Measurements from ENCODE around the gene GJD3.

Gene GJD3

DNA sequence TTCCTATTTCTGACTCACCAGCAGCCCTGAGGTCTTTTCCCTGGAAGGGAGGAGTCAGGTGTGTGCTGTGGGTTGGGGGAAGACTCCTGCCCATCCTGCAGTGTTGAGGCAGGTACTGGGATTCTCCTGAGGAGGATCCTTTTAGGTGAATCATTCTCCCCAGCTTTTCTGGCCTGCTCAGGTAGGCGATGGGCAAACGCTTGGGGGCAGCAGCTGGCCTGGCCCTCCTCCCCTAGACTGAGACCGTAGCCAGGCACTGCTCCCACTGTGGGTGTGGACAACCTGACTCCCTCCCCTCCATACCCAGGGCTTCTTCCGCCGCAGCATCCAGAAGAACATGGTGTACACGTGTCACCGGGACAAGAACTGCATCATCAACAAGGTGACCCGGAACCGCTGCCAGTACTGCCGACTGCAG, 15.1 kb downstream of the GJD3 start:
- no peak overlapping the region for H3K4me3 ChIP-seq (ENCODE audit: low read depth, low read length)
- TF ChIP-seq, protein P1, sequence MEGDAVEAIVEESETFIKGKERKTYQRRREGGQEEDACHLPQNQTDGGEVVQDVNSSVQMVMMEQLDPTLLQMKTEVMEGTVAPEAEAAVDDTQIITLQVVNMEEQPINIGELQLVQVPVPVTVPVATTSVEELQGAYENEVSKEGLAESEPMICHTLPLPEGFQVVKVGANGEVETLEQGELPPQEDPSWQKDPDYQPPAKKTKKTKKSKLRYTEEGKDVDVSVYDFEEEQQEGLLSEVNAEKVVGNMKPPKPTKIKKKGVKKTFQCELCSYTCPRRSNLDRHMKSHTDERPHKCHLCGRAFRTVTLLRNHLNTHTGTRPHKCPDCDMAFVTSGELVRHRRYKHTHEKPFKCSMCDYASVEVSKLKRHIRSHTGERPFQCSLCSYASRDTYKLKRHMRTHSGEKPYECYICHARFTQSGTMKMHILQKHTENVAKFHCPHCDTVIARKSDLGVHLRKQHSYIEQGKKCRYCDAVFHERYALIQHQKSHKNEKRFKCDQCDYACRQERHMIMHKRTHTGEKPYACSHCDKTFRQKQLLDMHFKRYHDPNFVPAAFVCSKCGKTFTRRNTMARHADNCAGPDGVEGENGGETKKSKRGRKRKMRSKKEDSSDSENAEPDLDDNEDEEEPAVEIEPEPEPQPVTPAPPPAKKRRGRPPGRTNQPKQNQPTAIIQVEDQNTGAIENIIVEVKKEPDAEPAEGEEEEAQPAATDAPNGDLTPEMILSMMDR (IDR thresholded peaks at IDR 0.05; ENCODE audit: borderline replicate concordance, insufficient read depth, low read depth, low read length), result no peak

DNA sequence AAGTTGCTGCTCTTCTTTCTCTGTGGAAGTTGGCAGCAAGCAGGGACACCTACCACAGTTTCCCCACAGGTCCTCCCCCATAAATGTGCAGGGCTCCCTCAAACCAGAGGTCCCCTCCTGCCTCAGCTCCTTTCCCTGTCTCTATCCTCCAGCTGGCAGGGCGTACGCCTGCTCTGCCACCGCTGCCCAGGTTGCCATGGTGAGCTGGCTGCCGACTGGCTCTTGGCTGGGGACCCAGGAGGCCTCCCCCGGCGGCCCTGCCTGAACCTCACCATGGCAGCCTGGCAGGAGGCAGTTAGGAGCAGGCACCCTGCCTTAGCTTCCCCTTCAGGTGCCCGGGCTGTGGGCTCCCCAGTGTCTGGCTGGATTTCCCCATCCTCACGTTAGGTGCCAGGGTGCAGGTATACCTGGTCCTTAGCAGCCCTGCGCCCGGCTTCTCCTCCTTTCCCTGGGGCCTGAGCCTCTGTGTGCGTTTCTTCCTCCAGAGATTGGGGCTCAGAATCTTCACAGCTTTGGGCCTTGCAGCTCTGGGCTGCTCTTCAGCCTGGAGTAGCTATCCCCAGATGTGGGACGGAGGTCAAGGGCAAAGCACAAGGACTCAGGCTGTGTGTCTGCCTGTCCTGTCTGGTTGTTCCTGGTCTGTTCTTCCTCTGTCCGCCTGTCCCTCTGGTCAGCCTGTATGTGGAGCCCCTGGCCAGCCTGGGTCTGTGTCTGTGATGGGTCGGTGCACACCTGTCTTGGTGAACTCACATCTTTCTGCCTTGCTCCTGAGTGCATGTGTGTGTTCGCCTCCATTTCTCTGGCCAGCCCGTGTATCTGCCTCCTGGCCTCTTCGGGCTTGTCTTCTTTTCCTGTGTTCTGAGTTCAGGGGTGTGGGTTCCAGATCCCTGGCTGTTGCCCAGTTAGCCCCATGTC, 15.7 kb downstream of the GJD3 start:
- TF ChIP-seq, protein P1 (IDR thresholded peaks at IDR 0.05; ENCODE audit: borderline replicate concordance, insufficient read depth, low read depth, low read length), result no peak
- H3K4me3 ChIP-seq (ENCODE audit: low read depth, low read length), result no peak overlapping the region

DNA sequence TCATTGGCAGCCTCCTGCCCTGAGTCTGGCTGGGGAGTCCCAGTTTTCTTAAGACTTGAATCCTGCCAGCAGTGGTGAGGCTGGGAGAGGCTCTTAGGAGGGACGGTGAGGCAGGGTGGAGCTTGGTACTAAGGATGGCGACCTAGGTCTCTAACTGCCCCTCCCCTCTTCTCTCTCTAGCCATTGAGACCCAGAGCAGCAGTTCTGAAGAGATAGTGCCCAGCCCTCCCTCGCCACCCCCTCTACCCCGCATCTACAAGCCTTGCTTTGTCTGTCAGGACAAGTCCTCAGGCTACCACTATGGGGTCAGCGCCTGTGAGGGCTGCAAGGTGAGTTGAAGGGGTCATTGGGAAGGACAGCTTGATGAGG, 16.4 kb downstream of the GJD3 start:
- TF ChIP-seq, protein P1 (IDR thresholded peaks at IDR 0.05; ENCODE audit: borderline replicate concordance, insufficient read depth, low read depth, low read length), result no peak
- no peak overlapping the region for H3K4me3 ChIP-seq (ENCODE audit: low read depth, low read length)

DNA sequence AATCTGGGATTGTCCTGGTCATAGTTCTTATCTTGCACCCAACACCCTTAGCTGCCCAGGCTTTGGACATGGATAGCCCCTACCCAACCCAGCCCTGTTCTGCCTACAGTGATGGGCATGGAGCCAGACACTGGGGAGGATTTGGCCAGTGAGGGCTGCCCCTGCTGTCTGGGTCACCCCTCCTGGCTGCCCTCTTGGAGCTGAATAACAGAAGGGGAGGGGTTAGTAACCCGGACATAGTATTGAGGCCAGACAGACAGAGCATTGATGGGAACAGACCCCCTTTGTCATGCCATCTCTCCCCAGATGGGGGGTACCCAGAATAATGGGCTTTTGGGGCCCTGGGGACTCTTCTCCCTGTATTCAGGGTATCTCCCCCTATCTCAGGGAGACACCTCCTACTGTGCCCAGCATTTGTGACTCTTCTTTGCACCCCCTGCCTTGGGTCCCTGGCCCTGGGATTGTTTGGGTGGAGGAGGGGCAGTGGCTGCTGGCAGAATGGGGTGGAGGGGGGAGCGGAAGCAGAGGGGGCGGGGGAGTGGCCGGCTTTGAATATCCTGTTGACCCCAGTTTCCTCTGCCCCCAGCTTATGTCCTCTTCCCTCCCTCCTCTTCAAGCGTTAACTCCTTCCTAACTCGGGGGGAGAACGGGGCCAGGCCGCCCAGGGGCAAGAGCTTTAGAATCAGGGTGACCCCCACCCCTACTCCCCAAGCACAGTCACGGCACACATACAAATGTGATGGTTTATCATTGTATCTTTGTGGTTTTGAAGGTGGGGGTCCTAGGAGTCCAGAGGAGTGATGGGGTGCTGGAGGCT, 17.0 kb downstream of the GJD3 start:
- H3K4me3 ChIP-seq (ENCODE audit: low read depth, low read length), result no peak overlapping the region
- TF ChIP-seq, protein P1 (IDR thresholded peaks at IDR 0.05; ENCODE audit: borderline replicate concordance, insufficient read depth, low read depth, low read length), result no peak

DNA sequence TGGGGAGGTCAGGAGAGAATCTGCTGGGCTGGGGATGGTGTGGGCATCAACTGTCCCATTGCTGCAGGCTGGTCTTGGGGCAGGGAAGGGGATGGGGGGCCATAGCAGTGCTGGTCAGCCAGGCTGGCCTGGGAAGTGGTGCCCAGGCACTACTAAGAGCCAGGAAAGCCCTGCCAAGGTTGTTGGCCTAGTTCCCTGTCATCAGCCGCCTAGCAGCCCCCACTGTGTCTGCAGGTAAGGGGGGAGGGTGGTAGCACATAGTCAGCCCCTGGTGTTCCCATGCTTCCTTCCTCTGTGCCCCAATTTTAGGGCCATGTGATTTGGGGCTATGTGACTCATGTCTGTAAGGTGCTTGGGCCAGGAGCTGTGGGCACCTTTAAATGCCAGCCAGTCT, 17.8 kb downstream of the GJD3 start:
- TF ChIP-seq, protein P1 (IDR thresholded peaks at IDR 0.05; ENCODE audit: borderline replicate concordance, insufficient read depth, low read depth, low read length), result no peak
- no peak overlapping the region for H3K4me3 ChIP-seq (ENCODE audit: low read depth, low read length)

DNA sequence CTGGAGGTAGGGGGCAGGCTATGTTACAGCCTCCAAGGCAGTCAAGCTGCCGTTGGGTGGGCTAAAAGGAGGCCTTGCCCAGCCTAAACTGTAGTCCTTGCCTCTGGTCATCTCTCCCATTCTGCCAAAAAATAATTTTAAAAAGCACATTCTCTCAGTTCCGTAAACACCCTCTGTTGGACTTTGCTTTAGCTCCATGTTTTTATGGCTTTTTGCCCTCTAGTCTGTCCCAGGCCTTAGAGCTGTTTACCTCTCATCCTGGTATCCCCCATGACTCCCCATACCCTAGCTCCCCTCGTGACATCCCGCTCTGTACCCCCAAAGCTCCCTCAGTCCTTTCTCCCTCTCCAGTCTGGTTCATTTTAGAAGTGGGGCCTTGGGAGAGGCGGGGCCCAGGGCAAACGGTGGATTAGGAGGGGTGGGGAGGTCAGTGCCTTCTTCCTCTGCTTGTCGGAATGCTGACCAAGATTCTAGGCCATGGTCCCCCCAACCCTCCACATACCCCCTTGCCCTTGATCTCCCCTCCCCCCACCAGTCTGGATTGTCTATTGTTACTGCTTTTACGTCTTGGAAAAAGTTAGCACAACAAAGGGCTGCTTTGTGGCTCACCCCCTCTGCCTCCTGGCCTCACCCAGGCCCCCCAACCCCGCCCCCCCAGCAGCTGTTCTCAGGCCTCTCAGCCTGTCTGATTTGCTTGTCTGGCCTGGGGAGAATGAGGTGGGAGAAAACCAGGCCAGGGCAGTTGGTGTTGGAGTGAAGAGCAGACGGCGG, 18.4 kb downstream of the GJD3 start:
- H3K4me3 ChIP-seq (ENCODE audit: low read depth, low read length), result no peak overlapping the region

More for the DNA sequence above, 18.4 kb downstream of the GJD3 start:
- TF ChIP-seq, protein P1 (IDR thresholded peaks at IDR 0.05; ENCODE audit: borderline replicate concordance, insufficient read depth, low read depth, low read length), result no peak

All from GM12875 (cell line).